ENCODE measurements around the gene ATP5ME. TPM values are rescaled to one million over a fixed set of nuclear protein-coding genes. Genes with fewer than 3 reads are reported as not detected.

ATP5ME gene
- total and polyA plus RNA-seq, 3 donors from 2014 or later, result 123 to 299 (median 139) TPM

GRCh38 chr4:664713-665231 is 9.3 kb downstream of the ATP5ME start:
- no peaks in the 10 kb centered on the region for H3K36me3 ChIP-seq (ENCODE audit: low read depth, missing control alignments)
- TF ChIP-seq, protein P1, sequence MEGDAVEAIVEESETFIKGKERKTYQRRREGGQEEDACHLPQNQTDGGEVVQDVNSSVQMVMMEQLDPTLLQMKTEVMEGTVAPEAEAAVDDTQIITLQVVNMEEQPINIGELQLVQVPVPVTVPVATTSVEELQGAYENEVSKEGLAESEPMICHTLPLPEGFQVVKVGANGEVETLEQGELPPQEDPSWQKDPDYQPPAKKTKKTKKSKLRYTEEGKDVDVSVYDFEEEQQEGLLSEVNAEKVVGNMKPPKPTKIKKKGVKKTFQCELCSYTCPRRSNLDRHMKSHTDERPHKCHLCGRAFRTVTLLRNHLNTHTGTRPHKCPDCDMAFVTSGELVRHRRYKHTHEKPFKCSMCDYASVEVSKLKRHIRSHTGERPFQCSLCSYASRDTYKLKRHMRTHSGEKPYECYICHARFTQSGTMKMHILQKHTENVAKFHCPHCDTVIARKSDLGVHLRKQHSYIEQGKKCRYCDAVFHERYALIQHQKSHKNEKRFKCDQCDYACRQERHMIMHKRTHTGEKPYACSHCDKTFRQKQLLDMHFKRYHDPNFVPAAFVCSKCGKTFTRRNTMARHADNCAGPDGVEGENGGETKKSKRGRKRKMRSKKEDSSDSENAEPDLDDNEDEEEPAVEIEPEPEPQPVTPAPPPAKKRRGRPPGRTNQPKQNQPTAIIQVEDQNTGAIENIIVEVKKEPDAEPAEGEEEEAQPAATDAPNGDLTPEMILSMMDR (IDR thresholded peaks at IDR 0.05), result no peak
- no peak for TF ChIP-seq POLR2A (IDR thresholded peaks at IDR 0.05)
- H3K9me3 ChIP-seq, result no peaks in the 10 kb centered on the region
- no peak for DNase-seq
- no peak overlapping the region for H3K27ac ChIP-seq
- peaks cover 5% of the 10 kb centered on the region for H3K4me1 ChIP-seq
- H3K4me3 ChIP-seq, result peak overlapping the region in 1 of 2 donors; percentile 65
- intact Hi-C loops (cut with DNase I; ENCODE audit: low total_unique reads), result no loop called here
- WGBS, 2 donors, result 88 to 89% methylated on average over 22 to 24 of the region's 24 CpGs
- H3K27me3 ChIP-seq, result no peaks in the 10 kb centered on the region

- DNase-seq, result peak; percentile 64
- H3K36me3 ChIP-seq (ENCODE audit: low read depth, missing control alignments), result no peaks in the 10 kb centered on the region
- H3K4me3 ChIP-seq, result peak overlapping the region; percentile 59 to 65
- H3K4me1 ChIP-seq, result peaks cover 5% of the 10 kb centered on the region
- no peaks in the 10 kb centered on the region for H3K9me3 ChIP-seq
- no peaks in the 10 kb centered on the region for H3K27me3 ChIP-seq
- no peak overlapping the region for H3K27ac ChIP-seq
- TF ChIP-seq, protein P1 (IDR thresholded peaks at IDR 0.05), result no peak
- no peak for TF ChIP-seq POLR2A (IDR thresholded peaks at IDR 0.05)
- WGBS, 2 donors, result 2 to 6% methylated on average over 8 to 59 of the region's 80 CpGs
- intact Hi-C loops (cut with DNase I; ENCODE audit: low total_unique reads), result no loop called here
Measured at GRCh38 chr4:663438-664428, 10.3 kb downstream of the ATP5ME start.

DNA sequence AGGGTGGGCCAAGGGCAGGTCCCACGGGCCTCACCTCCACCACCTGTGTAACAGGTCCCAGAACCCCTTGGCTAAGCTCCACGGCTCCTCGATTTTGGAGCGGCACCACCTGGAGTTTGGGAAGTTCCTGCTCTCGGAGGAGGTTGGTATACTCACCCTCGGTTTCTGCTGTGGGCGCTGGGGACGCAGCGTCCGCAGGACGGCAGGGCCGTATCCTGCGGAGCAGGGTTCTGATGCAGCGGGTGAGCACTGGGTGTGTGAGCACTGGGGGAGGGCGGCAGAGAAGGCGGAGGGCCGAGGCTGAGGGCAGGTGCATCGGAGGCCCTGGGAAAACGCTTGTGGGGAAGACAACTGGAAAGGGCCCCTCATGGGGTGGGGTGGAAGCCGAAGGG is 11.0 kb downstream of the ATP5ME start:
- no peaks in the 10 kb centered on the region for H3K9me3 ChIP-seq
- intact Hi-C loops (cut with DNase I; ENCODE audit: low total_unique reads), result no loop called here
- H3K27ac ChIP-seq, result no peak overlapping the region
- TF ChIP-seq, protein P1 (IDR thresholded peaks at IDR 0.05), result no peak
- TF ChIP-seq POLR2A (IDR thresholded peaks at IDR 0.05), result no peak
- WGBS, 2 donors, result 26 to 42% methylated on average over 20 of the region's 20 CpGs
- no peaks in the 10 kb centered on the region for H3K27me3 ChIP-seq
- no peak for DNase-seq
- peak overlapping the region; percentile 59 to 65 for H3K4me3 ChIP-seq
- H3K36me3 ChIP-seq (ENCODE audit: low read depth, missing control alignments), result no peaks in the 10 kb centered on the region
- peaks cover 5% of the 10 kb centered on the region for H3K4me1 ChIP-seq

DNA sequence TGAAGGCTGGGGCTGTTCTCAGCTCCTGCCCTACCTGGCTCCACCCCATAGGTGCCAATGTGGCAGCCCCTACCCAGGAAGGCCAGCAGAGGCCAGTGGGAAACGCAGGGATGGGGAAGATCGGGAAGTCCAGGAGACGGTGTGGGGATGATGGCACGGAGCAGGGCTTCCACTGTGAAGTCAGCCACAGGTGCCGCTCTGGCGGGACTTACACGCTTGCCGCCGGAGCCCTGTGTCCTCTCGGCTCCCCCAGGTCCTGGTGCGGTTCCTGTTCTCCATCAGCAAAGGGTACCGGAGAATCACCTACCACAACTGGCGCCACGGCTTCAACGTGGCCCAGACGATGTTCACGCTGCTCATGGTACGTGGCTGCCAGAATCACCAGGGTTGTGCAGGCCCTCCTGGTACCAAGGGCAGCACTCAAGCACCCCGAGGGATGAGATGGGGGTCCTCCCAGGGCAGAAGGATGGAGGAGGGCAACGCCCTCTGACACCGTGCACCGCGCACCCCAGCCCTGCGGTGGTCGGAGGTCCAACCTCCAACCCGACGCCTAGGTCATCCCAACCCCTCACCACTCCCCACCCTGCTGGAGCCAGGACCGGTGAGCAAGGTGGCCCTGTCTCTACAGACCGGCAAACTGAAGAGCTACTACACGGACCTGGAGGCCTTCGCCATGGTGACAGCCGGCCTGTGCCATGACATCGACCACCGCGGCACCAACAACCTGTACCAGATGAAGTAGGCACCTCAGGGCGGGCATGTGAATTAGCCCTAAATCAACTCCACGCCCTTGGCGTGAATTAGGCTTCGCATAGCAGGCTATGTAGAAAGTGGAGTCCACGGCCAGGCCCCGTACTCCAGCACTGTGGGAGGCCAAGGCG is 12.0 kb downstream of the ATP5ME start:
- Histone ChIP-seq H3K27ac (no peak overlapping the region), H3K4me3 (no peak overlapping the region), H3K4me1 (peaks cover 5% of the 10 kb centered on the region), H3K27me3 (no peaks in the 10 kb centered on the region), H3K9me3 (no peaks in the 10 kb centered on the region), H3K36me3 (ENCODE audit: low read depth, missing control alignments) (no peaks in the 10 kb centered on the region)
- TF ChIP-seq, protein P1 (IDR thresholded peaks at IDR 0.05), result no peak
- TF ChIP-seq POLR2A (IDR thresholded peaks at IDR 0.05), result no peak
- intact Hi-C loops (cut with DNase I; ENCODE audit: low total_unique reads), result no loop called here
- WGBS, 2 donors, result 94 to 97% methylated on average over 22 to 41 of the region's 42 CpGs
- DNase-seq, result no peak
